Skeletal muscle satellite cell (primary cell): Measurements from ENCODE around the gene GDNF.
"Not testable (repeated sequence)": the region's sequence is repeated elsewhere in the genome, so short reads cannot be mapped to it uniquely, and the experiment has no call there.

ENCODE experiments used
- H3K27me3 ChIP-seq: 2 replicates; pipeline ENCODE4 v1.7.0; 2013; ENCODE audit warnings: low read length; ENCODE audit not compliant: control insufficient read depth, insufficient read depth
- H3K36me3 ChIP-seq: 2 replicates; pipeline ENCODE4 v1.7.0; 2013; ENCODE audit warnings: mild to moderate bottlenecking, control low read depth, low read length; ENCODE audit not compliant: insufficient read depth
- H3K4me1 ChIP-seq: 2 replicates; pipeline ENCODE4 v1.7.0; 2013; ENCODE audit warnings: low read length; ENCODE audit not compliant: control insufficient read depth, insufficient read depth
- H3K4me2 ChIP-seq: 2 replicates; pipeline ENCODE4 v1.7.0; 2013; ENCODE audit warnings: mild to moderate bottlenecking, low read length
- H3K4me3 ChIP-seq: 2 replicates; pipeline ENCODE4 v1.7.0; 2013; ENCODE audit warnings: low read length
- H3K9ac ChIP-seq: 2 replicates; pipeline ENCODE4 v1.7.0; 2013; ENCODE audit warnings: mild to moderate bottlenecking, low read depth, low read length, moderate library complexity
- H3K9me3 ChIP-seq: replicated peaks from 2 replicates; pipeline ENCODE4 v1.7.0; 2013; ENCODE audit warnings: mild to moderate bottlenecking, control low read depth, low read length

Gene GDNF

GRCh38 chr5:37811866-37812265 is 28.0 kb downstream of the GDNF start:
- Histone ChIP-seq H3K36me3 (no peaks in the 10 kb centered on the region), H3K27me3 (no peaks in the 10 kb centered on the region), H3K9ac (no peak overlapping the region), H3K4me3 (no peak overlapping the region), H3K4me1 (peaks cover 22% of the 10 kb centered on the region), H3K9me3 (no peaks in the 10 kb centered on the region), H3K4me2 (no peak overlapping the region)

DNA sequence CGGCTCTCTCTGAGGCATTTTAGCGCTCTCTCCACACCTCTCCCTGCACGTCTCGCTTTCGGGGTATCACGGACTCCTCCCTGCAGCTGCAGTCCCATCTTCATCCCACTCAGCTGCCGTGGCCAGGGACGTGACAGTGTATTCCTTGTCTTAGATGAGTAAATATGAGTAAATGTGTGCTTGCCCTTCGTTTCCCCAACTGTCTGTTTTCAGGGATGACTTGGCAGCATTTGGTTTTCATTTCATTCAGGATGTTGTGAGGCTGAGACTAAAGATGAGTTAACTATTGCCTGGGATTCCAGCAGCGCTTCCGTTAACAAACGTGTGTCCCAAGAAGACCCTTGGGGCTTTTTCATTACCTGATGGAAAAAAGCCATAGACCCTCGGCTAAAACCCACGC is 29.5 kb downstream of the GDNF start:
- Histone ChIP-seq H3K27me3 (no peaks in the 10 kb centered on the region), H3K36me3 (no peaks in the 10 kb centered on the region), H3K4me2 (peak overlapping the region; percentile 65), H3K9ac (peak overlapping the region; percentile 27), H3K4me1 (peaks cover 32% of the 10 kb centered on the region), H3K9me3 (no peaks in the 10 kb centered on the region), H3K4me3 (peak overlapping the region; percentile 44)

DNA sequence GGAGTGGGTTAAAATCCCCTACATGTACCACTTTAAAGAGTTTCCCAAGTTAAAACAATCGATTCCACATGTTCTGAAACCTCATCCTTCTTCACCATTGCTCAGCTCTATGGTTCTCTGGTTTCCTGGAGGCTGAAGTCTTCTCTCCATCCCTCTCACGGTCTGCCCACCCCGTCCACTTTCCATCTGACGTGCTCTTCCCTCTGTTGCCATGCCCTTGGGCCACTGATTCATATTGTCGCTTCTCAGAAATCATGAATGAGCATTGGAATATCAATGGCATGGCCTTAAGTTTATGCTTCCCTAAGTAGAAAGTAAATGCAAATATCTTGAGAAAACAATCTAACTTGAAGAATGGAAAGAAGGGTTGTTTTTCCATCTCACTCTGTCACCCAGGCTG is 30.9 kb downstream of the GDNF start:
- no peaks in the 10 kb centered on the region for H3K36me3 ChIP-seq
- peaks cover 32% of the 10 kb centered on the region for H3K4me1 ChIP-seq
- no peak overlapping the region for H3K4me2 ChIP-seq
- no peaks in the 10 kb centered on the region for H3K27me3 ChIP-seq
- no peak overlapping the region for H3K9ac ChIP-seq
- no peaks in the 10 kb centered on the region for H3K9me3 ChIP-seq
- no peak overlapping the region for H3K4me3 ChIP-seq

GRCh38 chr5:37807621-37808301 is 32.1 kb downstream of the GDNF start:
- Histone ChIP-seq H3K27me3 (no peaks in the 10 kb centered on the region), H3K9me3 (no peaks in the 10 kb centered on the region), H3K4me1 (peaks cover 32% of the 10 kb centered on the region), H3K9ac (no peak overlapping the region), H3K4me2 (no peak overlapping the region), H3K4me3 (no peak overlapping the region), H3K36me3 (no peaks in the 10 kb centered on the region)

GRCh38 chr5:37807015-37807414 is 32.8 kb downstream of the GDNF start:
- Histone ChIP-seq H3K4me1 (peaks cover 31% of the 10 kb centered on the region), H3K9ac (no peak overlapping the region), H3K4me3 (no peak overlapping the region), H3K4me2 (no peak overlapping the region), H3K27me3 (no peaks in the 10 kb centered on the region), H3K36me3 (no peaks in the 10 kb centered on the region), H3K9me3 (no peaks in the 10 kb centered on the region)

DNA sequence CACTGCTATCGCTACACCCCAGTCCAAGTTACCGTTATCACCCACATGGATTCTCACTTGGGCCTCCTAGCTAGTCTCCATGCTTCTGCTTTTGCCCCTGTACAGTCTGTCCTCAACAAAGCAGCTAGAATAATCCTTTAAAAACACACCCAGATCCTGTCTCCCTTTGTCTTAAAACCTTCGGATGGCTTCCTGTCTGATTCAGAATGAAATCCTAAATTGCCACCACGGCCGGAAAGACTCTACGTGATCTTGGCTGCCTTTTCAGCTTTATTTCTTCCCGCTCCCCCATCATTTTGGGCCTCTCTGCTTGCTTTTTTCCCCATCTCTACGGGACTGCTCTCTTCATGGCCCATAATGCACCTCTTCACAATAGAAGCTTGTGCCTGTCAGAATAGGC is 33.4 kb downstream of the GDNF start:
- no peaks in the 10 kb centered on the region for H3K36me3 ChIP-seq
- H3K9ac ChIP-seq = no peak overlapping the region
- peak overlapping the region; percentile 8 for H3K4me2 ChIP-seq
- no peaks in the 10 kb centered on the region for H3K27me3 ChIP-seq
- H3K4me1 ChIP-seq = peaks cover 25% of the 10 kb centered on the region
- H3K9me3 ChIP-seq = no peaks in the 10 kb centered on the region
- H3K4me3 ChIP-seq = no peak overlapping the region

GRCh38 chr5:37806016-37806415 is 33.8 kb downstream of the GDNF start:
- Histone ChIP-seq H3K4me2 (peak overlapping the region; percentile 8), H3K9ac (no peak overlapping the region), H3K4me3 (no peak overlapping the region), H3K4me1 (peaks cover 21% of the 10 kb centered on the region), H3K36me3 (no peaks in the 10 kb centered on the region), H3K9me3 (no peaks in the 10 kb centered on the region), H3K27me3 (no peaks in the 10 kb centered on the region)

DNA sequence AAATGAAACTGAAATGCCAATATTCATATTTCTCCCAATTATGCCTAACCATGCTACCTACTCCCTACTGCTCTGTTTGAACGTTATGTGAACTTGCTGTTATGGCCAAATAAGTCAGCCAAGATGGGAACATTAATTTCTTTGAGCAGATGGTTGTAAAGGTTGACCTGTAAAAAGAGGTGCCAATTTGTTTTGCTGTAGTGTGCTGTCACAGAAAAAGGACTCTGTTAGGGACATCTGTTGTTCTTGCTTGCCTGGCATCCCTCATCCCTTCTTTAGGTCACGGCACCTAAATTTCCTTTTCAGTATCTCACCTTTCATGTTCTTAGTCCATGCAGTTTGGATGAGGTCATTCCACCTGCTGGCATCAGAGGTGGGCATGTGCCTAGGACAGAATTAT is 35.4 kb downstream of the GDNF start:
- peaks cover 10% of the 10 kb centered on the region for H3K4me1 ChIP-seq
- no peaks in the 10 kb centered on the region for H3K36me3 ChIP-seq
- no peaks in the 10 kb centered on the region for H3K9me3 ChIP-seq
- no peak overlapping the region for H3K4me3 ChIP-seq
- H3K4me2 ChIP-seq = no peak overlapping the region
- no peak overlapping the region for H3K9ac ChIP-seq
- H3K27me3 ChIP-seq = no peaks in the 10 kb centered on the region

GRCh38 chr5:37803487-37803886 is 36.4 kb downstream of the GDNF start:
- Histone ChIP-seq H3K9me3 (no peaks in the 10 kb centered on the region), H3K4me3 (no peak overlapping the region), H3K4me1 (peaks cover 10% of the 10 kb centered on the region), H3K36me3 (no peaks in the 10 kb centered on the region), H3K27me3 (no peaks in the 10 kb centered on the region), H3K9ac (no peak overlapping the region), H3K4me2 (no peak overlapping the region)

- Histone ChIP-seq H3K4me1 (peaks cover 9% of the 10 kb centered on the region), H3K4me2 (no peak overlapping the region), H3K36me3 (no peaks in the 10 kb centered on the region), H3K4me3 (no peak overlapping the region), H3K9me3 (no peaks in the 10 kb centered on the region), H3K9ac (no peak overlapping the region), H3K27me3 (no peaks in the 10 kb centered on the region)
Observed at GRCh38 chr5:37801521-37801920, 38.3 kb downstream of the GDNF start.

DNA sequence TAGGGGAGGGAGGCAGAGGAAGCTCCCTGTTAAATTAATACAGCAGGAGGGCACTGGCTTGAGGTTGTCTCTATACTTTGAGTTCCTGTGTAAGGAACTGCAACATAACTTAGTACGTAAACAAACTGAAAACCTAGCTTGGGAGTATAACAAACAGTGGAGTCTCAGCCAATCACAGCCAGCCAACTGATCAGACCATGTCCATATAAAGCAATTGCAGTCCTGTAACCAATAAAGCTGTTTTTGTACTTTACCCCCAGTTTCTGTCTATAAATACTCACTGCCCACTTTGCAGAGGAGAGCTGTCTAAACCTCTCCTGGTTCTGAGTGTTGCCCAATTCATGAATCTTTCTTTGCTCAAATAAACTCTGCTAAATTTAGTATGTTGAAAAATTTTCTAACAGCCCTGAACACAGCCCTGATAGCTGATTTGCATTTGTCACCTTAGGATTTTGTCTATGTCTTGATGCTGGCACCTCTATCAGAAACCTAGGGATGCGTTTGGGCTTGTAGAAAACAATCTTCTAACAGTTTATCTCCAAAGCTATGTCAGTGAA is 39.9 kb downstream of the GDNF start:
- Histone ChIP-seq H3K36me3 (no peaks in the 10 kb centered on the region), H3K27me3 (no peaks in the 10 kb centered on the region), H3K9me3 (peaks cover 3% of the 10 kb centered on the region), H3K4me1 (no peaks in the 10 kb centered on the region), H3K4me3 (no peak overlapping the region), H3K9ac (no peak overlapping the region), H3K4me2 (no peak overlapping the region)

GRCh38 chr5:37796435-37796834 is 43.4 kb downstream of the GDNF start:
- H3K27me3 ChIP-seq, H3K4me2 ChIP-seq, H3K4me1 ChIP-seq, H3K4me3 ChIP-seq, H3K9me3 ChIP-seq, H3K36me3 ChIP-seq, H3K9ac ChIP-seq: not testable (repeated sequence)
